DOHH2 (cell line): Measurements from ENCODE around the gene ZP3.
"Not testable (repeated sequence)": the region's sequence is repeated elsewhere in the genome, so short reads cannot be mapped to it uniquely, and the experiment has no call there.

Source experiments
- CTCF ChIP-seq: fragments of 200-600 bp; sonication (generic); IDR thresholded peaks from one replicate; pipeline ENCODE4 v1.5.1; 2014; ENCODE audit warnings: antibody characterized with exemption, mild to moderate bottlenecking, low read depth, low read length; ENCODE audit not compliant: poor library complexity, severe bottlenecking
- EZH2phosphoT487 ChIP-seq: fragments of 200-600 bp; sonication (generic); IDR thresholded peaks from 2 replicates; pipeline ENCODE4 v1.6.1; 2017; ENCODE audit warnings: borderline replicate concordance, mild to moderate bottlenecking, antibody characterized with exemption, low read length, moderate library complexity, mixed read lengths

GRCh38 chr7:76479628-76480027 lies 54.9 kb downstream of the ZP3 start:
- not testable (repeated sequence) for TF ChIP-seq CTCF, EZH2phosphoT487
